Amniotic epithelial cell (primary cell): ENCODE measurements around the gene R3HDML.

Experiments
- DNase-seq: peaks from one replicate; pipeline ENCODE4 v3.0.0-alpha.2; 2010; ENCODE audit warnings: low read depth

The R3HDML gene

DNA sequence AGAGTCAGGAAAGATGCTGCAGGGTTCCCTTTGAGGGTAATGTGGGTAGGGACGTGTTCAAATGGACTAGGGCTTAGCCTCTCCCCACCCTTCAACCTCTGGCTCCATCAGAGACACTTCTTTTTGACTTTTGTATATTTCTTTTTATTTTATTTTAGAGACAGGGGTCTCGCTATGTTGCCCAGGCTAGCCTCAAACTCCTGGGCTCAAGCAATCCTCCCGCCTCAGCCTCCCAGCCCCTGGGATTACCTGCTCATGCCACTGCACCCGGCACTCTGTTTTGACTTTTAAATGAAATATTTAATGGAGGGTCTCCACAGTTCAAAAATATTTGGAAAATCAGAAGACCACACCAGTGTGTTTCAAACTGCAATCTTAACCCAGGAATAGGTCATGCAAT lies 27.2 kb downstream of the R3HDML start:
- DNase-seq: no peak

DNA sequence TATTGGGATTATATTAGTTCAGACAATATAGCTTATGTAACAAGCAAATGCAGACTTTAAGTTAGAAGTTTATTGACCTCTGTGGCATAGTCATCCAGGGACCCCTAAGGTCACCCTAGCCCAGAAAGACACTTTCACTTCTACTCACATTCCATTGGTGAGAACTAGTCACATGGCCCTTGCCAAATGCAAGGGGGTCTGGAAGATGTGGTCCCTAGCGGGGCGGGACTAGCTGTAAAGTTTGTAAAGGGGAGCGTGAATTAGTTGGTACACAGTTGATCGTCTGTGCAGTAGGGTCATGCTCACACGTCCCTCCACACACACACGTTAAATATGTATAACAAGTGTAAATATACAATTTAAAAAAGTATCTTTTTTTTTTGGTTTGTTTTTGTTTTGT lies 27.9 kb downstream of the R3HDML start:
- no peak for DNase-seq

DNA sequence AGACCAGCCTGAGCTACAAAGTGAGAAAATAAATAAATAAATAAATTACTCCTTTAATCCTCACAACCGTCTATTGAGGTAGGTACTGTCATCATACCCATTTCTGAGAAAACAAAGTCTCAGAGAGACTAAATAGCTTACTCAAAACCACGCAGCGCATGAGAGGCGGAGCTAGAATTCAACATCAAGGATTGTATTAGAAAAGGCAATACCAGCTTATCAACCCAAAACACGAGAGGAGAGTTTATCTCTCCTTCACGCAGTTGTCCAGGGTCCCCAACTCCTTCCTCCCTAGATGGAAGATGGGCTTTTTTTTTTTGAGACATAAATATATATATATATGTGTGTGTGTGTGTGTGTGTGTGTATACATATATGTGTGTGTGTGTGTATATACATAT lies 30.9 kb downstream of the R3HDML start:
- no peak for DNase-seq

DNA sequence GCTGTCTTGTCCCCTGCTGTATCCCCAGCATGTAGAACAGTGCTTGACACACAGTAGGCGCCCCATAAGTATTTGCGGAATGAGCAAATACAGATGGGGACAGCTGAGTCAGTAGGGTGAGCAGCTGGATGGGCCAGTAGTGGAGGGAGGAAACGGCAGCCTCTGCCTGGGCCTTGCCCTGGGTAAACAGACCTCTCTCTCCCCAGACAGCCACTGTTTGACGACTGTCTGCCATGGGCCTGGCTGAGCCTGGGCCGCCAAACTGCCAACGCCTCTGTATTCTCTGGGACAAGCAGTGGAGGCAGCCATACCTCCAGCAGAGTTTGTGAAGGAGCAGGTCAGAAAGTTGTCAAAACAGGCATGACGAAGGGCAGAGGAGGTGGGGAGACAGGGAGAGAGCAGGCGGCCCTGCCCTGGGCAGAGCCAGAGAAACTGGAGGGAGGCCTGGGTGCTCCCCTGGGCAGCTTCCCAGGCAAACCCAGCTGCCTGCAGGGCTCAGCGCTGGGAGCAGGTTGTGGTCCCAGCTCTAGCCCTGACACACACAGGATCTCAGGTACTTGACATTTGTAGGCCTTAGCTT lies 33.9 kb downstream of the R3HDML start:
- no peak for DNase-seq

DNA sequence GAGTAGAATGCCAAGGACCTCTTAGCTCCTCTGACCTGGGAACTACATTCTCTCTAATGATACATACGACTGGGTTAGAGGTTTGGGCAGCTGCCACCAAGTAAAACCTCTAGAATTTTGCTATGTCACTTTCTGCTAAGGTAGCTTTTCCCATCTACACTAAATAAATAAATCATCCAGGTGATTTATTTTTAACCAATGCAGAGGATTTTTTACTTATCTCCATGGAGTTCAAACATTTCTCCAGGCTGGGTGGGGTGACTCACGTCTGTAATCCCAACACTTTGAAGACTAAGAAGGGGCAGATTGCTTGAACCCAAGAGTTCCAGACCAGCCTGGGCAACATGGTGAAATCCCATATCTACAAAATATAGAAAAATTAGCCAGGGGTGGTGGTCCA lies 45.8 kb downstream of the R3HDML start:
- DNase-seq: no peak

DNA sequence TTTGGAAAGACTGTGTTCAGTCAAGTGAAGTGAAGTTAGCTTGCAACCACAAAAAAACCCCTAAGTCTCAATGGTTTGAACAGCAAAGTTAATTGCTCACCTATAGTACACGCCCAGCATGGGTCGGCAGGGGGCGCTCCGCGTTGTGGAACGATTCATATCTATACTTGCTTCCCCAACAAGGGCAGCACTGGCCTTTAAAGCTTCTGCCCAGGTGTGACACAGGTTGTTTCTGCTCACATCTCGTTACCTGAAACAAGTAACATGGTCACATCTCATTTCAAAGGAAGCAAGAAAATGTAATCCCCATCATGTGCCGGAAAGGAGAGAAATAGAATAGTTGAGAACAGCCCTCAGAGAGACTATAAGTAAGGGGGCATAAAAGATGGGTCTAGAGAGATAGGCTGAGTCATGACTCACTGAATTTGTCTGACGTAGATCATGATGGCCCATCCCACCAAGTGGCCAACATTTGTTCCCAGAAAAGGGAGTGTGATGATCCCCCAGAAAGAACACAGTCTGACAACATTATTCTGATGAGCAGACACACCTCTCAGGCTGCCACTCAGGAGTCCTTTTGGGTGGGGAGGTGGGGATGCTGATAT lies 47.7 kb downstream of the R3HDML start:
- DNase-seq: peak; percentile 44

DNA sequence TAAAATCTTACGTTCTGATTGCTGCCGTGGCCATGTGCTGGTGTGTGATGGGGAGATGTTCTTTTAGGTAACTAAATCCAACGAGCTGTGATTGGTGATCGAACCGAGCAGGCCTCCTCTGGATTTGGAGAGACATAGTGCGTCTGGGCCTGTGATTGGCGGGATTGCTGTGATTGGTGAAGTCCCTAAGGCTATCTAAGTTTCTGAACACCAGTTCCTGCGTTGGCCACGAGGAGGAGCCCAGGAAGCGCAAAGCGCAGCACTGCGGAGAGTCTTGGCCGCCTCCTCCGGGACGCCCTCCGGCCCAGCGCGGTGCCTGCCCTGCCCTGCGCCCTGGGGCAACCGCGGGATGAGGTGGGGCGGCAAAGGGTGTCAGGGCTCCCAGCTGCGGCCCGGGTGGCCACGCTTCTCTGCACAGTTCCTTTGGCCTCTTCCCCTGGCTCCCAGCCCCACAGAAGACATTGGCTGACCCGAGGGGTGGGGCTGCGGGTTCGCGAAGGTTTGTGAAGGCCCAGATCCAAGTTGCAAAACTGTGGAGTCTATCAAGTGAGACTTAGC lies 51.7 kb downstream of the R3HDML start:
- DNase-seq: peak; percentile 66

DNA sequence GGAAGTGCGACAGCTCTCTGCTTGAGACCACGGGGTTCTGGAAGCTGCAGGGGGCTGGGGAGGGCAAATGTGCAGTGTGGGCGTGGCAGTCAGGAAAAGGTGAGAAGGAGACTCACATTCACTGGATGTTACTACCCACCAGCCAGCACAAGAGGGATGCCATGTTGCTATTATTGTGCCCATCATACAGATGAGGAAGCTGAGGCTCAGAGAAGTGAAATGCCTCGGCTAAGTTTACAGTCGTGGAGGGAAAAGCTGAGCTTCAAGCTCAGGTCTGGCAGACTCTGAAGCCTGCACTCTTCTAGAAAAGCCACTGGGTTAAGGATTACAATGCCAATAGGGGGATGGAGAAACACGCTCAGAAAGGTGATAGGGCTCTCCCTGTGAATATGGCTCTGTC lies 53.0 kb downstream of the R3HDML start:
- no peak for DNase-seq

DNA sequence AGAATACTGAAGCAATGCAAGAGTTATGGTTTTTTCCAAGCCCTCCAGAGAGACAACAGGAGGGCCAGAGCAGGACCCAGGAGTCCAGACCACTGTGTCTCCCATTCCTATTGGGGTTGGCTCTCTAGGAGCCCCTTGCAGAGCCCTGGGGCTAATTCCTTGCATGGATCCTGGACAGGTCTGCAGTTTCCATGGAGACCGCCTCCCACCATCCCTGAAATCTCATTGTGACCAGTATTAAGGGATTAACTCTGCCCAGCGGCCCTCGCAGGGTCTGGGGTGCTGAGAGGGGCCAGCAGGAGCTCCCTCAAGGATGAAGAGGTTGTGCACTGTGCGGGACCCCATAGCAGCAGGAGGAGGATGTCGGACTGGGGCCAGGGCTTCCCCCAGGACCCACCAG lies 53.4 kb downstream of the R3HDML start:
- DNase-seq: no peak

DNA sequence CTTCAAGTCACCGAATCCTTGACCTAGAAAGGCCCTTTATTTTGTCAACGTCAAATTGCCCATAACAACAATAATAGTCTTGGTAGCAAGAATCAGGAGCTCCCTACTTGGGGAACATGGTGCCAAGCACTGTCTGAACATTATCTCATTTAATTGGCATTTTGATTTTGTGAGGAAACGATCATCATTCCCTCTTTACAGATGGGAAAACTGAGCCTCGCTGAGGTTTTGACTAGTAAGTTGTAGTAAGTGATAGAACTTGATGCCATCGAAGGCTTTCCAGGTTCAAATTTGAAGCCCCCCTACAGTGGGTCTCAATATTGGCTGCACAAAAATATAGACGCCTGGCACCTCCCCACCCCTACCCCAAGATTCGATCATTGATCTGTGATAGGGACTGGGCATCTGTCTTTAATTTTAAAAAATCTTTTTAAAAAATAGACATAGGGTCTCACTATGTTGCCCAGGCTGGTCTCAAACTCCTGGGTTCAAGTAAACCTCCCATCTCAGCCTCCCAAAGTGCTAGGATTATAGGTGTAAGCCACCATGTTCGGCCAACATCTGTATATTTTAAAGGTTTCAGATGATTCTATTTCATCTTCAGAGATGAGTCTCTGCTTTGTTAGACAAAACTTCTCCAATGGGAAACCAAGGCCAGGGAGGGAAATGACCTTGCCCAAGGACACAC lies 55.4 kb downstream of the R3HDML start:
- DNase-seq: no peak

DNA sequence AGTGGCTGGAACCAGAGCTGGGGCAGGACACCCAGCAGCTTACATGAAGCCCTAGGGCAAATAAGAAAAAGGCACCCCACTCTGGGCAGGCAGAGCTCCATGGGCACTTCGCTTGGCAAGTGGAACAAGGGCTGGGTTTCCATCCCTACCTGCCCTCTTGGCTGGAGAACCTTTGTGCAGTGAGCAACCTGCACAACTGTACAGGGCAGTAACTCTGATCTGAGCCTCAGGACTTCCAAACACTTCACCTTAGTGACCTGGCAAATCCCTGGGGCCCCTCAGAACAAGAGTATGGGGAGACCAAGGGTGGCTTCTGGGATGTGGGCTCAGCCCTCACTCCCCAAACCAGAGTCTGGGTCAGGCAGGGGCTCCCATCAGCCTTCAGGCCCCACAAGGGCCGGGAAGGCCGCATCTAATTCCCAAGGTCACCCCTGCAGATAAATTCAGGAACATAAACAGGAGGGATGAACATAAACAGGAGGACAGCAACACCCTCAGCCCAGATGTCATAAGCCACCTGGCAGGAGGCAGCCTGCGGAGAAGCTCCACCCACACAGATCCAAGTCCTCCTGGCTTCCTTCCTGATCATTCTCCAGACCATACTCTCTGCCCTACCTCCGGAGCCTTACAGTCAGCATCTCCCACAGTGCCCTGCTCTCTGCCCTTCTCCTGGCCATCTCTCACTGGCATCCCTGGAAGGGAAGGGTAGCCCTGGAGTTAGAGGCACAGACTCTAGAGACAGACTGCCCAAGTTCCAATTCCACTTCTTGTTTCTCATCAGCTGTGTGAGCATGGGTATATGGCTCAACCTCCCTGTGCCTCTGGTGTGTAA lies 56.1 kb downstream of the R3HDML start:
- DNase-seq: no peak

DNA sequence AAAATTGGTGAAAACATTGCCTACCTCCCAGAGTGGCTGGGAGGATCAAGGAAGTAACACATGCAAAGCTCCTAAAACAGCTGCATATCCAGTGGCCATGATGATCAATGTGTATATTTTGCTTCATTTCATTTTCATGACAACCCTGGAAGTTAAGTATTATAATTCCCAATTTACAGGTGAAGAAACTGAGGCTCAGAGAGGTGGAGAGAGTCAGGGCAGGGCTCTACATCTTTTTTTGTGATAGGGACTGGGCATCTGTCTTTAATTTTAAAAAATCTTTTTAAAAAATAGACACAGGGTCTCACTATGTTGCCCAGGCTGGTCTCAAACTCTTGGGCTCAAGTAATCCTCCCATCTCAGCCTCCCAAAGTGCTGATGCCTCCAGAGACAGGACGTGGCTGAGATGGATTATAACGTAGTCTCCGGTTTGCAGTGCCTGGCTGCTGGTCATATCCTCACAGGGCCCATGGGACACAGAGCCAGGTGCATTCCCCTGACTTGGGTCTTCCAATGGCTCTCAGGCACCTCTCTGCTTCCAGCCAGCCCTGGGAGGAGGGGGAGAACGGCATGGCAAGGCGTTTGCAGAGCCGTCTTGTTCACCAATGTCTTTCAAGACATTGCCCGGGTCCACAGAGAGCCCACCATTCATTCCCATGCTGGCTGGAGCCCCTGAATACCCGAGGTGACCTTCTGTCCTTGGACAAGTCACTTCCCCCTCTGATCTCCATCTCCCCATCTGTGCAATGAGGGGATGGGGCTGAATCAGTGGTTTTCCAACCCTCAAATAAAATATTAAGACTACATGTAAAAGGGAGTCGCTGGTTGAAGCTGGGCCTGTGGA lies 57.0 kb downstream of the R3HDML start:
- no peak for DNase-seq

DNA sequence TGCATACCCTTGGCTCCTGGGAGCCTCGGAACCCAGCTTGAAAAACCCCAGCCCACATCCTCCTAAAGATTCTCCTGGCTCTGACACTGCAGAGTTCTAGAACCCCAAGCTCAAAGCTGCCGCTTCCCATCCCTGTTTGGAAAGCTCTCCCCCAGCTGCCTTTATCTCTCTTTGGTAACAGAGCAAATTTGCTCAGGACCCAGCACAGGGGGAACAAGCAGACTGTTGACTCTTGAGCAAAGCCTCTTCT lies 57.5 kb downstream of the R3HDML start:
- DNase-seq: no peak

DNA sequence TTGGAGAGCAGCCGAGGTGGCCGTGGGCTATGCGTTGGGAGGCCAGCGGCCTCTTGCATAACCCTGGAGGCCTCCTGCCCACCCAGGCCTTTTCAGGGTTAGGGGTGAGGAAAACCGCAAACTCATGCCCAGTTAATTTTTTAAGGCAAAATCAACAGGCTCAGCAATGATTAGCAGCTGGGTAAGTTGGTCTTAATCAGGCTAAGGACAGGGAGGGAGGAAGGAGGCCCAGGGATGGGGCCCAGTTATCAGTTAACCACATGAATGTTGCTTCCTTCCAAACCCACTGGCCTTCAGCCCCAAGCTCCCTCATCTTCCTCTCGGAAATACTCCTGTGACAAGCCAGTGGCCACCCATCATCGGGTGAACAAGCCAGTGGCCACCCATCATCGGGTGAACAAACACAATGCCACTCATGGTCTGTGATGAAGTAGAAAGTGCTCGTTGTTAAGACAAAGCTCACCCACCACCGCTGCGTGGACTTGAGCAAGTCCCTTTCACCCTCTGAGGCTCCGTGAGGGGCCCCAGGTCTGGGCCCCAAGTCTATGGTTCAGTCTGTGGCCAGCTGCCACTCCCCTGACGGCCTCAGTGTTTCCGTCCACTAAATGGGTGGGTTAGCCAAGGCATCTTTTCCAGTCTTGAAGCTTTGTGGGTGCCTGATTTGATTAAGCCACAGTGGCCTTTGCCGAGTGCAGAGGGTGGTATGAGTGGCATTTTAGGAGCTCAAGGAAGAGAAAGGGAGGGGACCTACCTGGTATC lies 58.0 kb downstream of the R3HDML start:
- peak; percentile 74 for DNase-seq

DNA sequence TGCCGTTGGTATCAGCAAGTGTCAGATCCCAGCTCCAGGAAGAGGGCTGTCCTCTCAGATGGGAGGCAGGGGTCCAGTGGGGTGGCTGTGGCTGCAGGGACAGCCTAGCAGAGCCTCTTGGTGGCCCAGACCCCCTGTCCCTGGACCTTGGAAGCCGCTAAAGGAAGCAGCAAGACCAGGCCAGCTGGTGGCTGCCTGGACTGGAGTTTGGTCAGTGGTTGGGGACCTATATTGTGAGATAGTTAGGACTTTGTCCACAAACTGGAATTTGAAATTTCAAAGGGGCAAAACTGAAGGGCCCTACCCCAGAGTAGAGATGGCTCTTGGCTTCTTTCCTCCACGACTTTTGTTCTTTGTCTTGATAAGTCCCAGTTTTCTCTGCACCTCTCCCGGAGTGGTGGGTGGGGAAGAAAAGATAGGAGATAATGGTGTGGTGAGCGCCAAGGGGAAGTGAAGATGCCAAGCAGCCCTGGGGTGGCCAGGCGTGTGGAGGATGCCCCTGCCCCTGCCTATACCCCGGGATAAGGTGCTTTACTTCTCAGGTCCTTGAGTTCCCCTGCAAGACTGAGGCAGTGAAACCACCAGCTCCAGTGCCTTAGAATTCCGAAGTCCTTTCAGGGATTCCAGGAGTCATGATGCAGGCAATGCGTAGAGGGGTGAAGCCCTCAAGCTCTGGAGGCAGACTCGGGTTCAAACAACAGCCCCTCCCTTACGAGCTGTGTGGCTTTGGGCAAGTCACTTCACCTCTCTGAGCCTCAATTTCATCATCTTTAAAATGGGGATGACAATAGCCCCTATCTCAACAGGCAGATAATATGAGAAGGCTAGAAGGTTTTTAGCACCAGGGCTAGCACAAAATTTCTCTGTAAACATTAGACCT lies 58.9 kb downstream of the R3HDML start:
- DNase-seq: no peak

DNA sequence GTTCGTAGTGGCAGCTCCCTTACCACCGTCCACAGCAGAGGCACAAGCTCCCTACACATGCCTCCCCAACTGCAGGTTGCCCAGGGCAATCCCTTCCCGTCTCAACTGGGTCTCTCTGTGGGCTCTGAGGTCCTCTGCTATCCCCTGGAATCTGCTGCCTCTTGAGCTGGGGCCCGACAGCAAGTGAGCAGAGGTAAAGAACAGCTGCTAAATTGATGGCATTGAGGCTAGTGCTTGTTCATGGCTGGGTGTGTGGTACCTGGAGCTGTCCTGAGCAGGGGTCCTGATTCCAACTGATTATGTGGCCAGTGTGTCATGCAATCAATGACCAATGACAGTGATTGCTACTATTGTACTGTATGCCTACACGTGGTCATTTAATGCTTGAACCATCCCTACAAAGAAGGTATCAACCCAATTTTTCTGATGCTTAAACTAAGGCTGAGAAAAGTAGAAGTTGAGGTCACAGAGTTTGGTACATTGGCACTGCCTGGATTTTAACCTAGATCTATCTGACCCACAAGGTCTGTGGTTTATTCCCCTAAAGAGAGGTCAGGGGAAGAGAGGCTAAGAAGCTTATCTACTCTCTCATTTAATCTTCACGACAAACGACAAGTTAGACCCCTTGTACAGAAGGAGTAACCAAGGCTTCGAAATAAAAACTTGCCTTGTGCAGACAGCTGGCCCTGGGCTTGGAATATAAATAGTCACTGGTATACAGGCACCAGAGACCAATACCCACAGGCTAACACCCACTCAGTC lies 59.7 kb downstream of the R3HDML start:
- no peak for DNase-seq

DNA sequence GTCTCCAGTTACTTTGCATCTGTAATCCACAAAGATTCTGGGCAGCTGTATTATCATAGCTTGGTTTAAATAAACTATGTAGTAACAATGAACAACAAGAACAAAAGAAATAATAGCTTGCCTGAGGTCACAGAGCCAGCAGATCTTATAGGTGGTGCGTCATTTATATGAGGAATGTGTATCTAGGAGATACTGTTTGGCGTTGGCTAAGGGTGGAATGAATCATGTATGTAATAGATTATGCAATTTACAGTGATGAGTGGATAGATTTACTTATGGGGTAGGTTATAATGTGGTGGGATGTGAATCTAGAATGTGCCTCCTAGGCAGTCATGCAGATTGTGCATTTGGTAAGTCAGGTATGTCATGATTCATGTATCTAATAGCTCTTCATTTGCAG lies 61.5 kb downstream of the R3HDML start:
- peak; percentile 90 for DNase-seq

DNA sequence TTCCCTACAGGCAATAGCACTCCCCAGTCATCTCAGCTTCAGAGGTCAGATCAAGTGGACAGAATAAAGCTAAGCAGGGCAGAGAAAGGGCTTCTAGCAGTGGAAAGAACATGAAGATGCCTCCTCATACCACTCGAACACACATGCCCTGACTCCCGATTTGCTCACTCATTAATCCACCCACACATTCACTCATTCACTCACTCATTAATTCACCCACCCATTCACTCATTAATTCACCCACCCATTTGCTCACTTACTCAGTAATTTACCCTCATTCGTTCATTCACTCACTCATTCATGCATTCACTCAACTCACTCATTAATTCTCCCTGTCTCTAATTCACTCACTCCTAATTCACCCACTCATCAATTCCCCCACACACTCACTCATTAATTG lies 62.6 kb downstream of the R3HDML start:
- DNase-seq: no peak

DNA sequence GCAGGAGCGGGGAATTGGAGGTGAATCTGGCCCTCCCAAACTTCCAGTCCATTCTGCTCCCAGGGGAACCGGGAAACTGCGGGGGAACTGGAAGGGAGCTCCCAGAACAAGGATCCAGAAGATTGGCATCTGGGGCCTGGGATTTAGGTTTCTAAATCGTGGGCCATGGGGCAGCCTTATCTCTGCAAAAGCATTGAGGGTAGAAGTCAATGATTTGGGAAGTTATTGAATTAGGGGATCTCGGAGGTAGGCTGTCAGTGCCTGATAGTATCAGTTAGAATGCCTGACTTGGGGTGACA lies 63.8 kb downstream of the R3HDML start:
- no peak for DNase-seq
